HG03025 (cell line): ENCODE measurements around the gene GJB6.
A peak's percentile ranks its signal among the peaks of the same experiment; 100 is the strongest.

ENCODE experiments used
- ATAC-seq: cut with Tn5 transposase; IDR thresholded peaks from one replicate; pipeline ENCODE4 v1.9.1; 2021; ENCODE audit warnings: mild to moderate bottlenecking, moderate library complexity; ENCODE audit not compliant: unreplicated experiment, low FRiP score

Gene GJB6

GRCh38 chr13:20190481-20191310 is 41.4 kb downstream of the GJB6 start:
- no peak for ATAC-seq

DNA sequence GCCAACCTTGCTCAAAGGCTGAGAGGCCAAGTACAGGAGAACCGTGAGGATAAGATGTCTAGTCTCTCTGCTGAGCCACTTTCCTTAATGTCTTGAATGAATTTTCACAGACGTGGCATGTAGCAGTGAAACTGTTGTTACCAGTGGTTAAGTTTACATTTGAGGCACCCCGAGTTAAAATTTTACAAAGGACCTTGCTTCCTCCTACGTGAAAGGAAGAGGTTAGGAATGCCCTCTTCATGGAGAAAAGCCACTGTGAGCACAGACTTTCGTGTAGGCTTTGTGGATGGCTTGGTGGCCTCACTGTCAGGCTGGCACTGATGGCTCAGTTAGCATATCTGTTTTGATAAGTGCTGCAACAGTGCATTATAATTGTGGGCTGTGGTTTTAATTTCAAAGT is 42.0 kb downstream of the GJB6 start:
- no peak for ATAC-seq

GRCh38 chr13:20188667-20189553 is 43.2 kb downstream of the GJB6 start:
- ATAC-seq, result no peak

DNA sequence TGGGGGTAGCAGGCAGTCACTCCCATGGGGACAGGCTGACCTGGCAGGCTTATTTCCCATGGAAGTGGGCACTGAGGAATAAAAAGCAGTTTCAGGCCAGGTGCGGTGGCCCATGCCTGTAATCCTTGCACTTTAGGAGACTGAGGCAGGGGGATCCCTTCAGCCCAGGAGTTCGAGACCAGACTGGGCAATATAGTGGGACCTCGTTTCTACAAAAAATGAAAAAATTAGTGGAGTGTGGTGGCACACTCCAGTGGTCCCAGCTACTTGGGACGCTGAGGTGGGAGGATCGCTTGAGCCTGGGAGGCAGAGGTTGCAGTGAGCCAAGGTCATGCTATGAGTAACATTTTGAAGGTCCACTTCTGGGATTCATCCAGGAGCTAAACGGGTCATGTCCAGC is 45.3 kb downstream of the GJB6 start:
- ATAC-seq, result no peak

DNA sequence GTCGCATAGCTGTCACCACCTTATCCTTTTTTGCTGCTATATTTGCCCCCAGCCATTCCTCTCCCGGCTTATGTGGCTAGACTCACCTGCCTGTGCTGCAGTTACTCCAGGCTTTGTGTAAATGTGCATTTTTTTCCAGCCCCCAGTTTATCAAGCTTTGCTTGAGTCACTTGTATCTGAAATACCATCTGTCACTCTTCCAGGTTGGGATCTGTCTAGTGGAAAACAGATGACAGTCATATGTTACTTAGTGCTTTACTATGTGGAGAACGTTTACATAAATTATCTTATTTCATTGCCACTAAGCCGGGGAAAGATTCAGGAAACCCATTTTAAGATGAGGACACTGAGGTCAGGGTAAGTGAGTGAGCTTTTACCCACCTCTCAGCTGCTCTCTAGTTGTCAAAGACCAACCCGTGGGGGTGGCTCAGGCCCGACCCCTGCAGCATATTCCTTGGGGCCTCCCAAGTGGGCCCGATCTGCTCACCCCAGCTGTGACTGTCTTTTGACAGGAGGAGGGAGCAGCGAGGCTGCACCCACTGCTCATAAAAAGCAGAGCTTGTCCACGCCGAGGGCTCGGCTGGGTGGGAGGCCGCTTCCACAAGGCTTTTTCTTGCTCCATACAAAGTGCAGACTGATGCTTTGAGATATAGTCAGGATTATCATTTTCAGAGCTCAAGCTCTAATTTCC is 46.6 kb downstream of the GJB6 start:
- no peak for ATAC-seq

GRCh38 chr13:20182231-20182846 is 49.8 kb downstream of the GJB6 start:
- ATAC-seq, result peak; percentile 72

- no peak for ATAC-seq
Measured at GRCh38 chr13:20181188-20181587, 50.9 kb downstream of the GJB6 start.

DNA sequence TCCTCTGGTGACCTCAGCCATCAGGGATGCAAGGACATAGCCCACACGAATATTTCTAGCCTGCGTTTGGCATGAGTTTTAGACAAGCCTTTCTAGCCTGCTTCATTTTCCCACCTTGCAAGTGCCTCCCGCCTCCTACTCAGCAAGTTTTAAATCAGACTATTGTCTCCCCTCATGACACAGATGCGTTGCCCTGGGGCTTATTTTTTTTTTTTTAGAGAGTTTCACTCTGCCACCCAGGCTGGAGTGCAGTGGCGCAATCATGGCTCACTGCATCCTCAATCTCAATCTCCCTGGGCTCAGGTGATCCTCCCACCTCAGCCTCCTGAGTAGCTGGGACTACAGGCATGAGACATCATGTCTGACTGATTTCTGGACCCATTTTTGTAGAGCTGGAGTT is 54.0 kb downstream of the GJB6 start:
- no peak for ATAC-seq

- ATAC-seq, result no peak
Measured at GRCh38 chr13:20177049-20177831, 54.9 kb downstream of the GJB6 start.

- no peak for ATAC-seq
Measured at GRCh38 chr13:20175907-20176652, 56.0 kb downstream of the GJB6 start.

- ATAC-seq, result no peak
Measured at GRCh38 chr13:20175406-20175794, 56.7 kb downstream of the GJB6 start.

DNA sequence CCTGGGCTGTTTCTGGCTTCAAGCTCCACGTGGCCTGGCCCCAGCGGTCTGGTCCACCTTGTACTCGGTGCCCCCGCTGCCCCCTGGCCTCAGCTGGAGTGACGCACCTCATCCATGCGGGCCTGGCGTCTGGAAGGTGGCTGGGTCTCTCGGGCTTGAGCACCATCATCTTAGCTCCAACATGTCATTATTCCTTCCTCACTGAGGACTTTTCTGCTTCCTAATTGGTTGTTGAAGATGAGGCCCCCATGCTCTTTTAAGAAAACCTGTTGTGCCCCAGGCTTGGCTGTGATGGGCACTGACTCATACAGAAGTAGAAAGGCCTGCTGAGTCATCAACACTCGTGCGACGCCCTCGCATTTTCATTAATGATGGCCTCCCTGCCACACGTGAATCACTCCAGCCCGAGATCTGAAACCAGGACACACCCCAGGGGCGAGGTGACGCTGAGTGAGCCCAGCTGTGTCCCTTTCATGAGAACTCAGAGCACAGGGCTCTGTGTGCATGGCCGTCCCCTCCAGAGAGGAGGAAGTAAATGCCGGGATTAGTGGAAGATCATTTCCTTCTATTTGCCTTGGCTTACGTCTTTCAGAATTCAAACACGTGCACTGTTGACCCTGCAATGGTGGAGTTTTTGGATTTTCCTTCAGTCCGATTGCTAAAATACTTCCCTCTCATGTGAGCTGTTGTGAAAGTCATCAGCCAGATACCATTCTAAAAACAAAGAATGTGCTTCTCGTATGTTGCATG is 57.3 kb downstream of the GJB6 start:
- ATAC-seq, result peak; percentile 95

DNA sequence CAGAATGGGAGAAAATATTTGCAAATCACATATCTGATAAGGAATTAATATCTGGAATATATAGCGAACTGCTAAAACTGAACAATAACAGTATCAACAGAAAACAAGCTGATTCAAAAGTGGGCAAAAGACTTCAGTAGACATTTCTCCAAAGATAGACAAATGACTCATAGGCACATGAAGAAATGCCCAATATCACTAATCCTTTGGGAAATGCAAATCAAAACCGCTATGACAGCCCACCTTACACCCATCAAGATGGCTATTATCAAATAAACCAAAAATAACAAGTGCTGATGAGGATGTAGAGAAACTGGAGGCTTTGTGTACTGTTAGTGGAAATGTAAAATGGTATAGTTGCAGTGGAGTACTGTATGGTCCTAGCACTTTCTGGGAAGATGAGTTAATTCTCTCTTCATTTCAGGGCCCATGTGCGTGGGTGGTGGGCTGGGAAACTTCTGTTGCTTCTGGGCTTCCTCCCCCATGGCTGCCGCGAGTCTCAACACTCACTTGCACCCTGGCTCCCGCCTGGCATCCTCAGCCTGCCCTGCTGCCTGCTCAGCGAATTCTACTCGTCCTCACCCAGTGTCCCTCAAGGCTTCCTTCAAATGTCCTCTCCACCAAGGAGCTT is 58.9 kb downstream of the GJB6 start:
- no peak for ATAC-seq
